ENCODE data around the gene CEBPB.
"Not testable (repeated sequence)": the region's sequence is repeated elsewhere in the genome, so short reads cannot be mapped to it uniquely, and the experiment has no call there.

CEBPB gene

GRCh38 chr20:50190251-50191064 lies at the start of gene CEBPB:
CEBPB (plus strand) TSS chr20:50190830; CDS start chr20:50191034, 204 bp downstream.
- DNase-seq (ENCODE audit: low read depth, low spot score) = no peak

GRCh38 chr20:50141018-50141675 lies 49.5 kb upstream of the CEBPB start:
- no peak for DNase-seq (ENCODE audit: low read depth, low spot score)

DNA sequence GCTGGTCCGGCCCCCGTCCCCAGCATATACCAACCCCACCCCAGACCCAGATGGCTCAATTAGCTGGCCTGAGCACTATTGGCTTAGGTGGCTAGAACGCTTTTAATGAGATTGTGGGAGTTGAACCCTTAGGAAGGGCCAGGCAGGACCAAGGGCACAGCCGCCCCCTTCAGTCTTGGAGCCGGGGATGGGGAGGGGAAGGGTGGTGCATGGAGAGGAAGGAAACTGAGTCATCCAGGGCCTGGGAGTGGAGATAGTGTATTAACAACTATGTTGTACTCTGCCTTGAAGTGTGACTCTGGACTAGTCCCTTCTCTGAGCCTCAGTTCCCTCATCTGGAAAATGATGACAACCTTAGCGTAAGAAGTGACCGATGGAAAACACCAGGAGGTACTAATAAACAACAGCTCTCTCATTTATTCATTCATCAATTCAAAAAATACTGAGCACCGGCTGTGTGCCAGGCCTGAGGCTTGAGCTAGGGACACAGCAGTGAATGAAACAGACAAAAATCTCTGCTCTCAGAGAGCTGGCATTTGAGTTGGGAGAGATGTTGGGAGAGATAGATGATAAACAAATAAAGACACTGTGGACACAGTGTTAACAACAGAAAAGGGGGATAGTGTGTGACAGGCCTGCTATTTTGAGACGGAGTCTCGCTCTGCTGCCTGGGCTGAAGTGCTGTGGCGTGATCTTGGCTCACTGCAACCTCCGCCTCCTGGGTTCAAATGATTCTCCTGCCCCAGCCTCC lies 48.6 kb upstream of the CEBPB start:
- no peak for DNase-seq (ENCODE audit: low read depth, low spot score)

GRCh38 chr20:50142812-50143211 lies 47.8 kb upstream of the CEBPB start:
- DNase-seq (ENCODE audit: low read depth, low spot score) = no peak

- peak; percentile 49 for DNase-seq (ENCODE audit: low read depth, low spot score)
These were observed 46.3 kb upstream of the CEBPB start for GRCh38 chr20:50144362-50144761.

DNA sequence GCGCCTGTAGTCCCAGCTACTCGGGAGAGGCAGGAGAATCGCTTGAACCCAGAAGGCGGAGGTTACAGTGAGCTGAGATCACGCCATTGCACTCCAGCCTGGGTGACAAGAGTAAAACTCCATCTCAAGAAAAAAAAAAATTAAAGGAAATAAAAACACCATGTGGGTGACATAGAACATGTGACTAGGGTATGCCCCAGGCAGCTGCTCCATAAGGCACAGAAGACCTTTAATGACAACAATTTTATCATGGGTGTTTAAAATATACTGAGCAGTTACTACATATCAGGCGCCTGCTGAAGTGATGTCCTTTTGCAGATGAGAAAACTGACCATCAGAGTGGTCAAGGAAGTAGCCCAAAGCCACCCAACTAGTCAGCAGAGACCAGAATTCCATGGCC lies 45.1 kb upstream of the CEBPB start:
- no peak for DNase-seq (ENCODE audit: low read depth, low spot score)

DNA sequence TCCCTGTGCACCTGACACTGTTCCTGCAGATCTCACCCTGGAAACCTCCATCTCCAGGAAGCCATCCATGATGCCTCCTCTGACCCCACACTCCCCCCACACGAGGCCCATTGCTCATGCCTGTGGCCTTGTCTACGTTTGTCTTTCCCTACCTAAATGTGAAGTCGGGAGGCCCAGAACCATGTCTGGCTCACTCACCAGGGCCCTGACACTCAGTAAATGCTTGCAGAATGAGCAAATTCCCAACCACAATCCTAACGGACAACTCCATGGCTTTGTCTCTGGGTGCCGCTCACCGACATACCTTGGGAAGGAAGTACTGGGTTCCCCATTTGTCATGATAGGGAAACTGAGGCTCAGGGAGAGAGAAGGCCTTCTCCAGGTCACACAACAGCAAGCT lies 44.4 kb upstream of the CEBPB start:
- DNase-seq (ENCODE audit: low read depth, low spot score) = no peak

DNA sequence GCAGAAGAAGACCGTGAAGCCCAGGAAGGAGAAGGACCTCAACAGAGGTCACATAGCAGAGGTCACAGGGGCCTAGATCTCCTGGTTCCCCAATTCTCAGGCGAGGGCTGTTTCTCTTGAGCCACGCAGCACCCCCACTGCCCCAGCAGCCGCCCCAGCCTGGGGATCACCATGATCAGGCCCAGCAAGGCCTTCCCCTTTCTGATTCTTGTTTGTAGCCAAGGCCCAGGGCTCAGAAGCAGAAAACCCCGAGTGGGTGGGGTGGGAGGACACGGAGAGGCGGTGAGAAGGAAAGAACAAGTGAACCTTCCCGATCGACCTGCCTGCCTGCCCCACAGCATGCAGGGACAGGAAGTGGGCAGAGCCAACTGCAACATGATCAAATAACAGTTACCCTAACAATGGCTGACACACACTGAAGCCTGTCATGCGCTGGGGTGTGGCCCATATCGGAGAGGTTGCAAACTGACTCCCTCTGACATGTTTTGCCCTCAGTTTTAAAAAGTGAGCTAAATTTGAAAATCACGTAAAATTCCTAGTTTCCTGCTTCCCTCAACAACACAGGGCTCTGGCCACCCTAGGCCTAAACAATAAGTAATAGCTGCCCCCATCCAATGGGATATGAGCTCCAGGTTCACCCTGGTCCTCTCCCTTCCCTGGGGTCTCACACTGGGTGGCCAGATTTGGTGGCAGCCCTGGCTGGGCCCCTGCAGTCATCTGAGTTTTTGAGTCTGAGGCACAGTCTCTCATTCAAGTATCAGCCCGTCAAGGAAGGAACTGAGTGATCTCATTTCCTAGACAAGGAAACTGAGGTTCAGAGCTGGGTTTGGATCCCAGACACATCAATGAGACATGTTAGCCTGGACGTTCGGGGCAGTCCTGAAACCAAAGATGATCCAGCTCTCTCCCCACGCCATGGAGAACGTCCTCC lies 43.6 kb upstream of the CEBPB start:
- no peak for DNase-seq (ENCODE audit: low read depth, low spot score)

DNA sequence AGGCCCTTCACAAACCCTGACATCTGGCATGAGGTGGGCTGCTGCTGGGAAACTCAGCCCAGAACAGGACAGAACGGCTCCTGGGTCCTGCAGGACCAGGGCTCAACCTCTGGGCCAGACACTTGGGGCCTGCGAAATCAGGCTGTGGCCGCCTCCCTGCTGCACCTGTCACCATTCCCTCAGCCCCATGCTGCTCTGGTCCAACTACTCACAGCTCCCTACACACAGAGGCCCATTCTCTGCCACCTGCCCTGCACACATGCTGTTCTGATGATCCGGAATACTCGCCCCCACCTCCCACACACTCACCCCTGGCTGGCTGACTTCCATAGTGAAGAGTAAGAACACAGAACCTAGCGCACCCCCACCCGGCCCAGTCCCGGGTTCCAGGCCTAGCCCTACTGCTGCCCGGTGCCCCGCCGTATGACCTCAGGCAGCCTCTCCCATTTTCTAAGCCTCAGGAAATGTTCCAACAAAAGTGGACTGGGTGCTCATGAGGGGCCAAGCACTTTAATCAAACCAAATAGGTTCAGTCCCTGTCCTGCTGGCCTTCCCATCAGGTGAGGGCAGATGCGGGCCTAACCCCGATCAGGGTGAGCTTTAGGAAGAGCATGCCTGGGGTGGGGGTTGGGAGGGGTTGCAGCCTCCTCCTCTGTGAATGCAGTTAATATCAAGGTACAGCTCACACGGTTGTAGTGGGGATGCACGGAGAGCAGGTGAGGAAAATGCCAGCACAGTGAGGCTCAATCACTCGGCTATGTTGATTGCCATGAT lies 41.0 kb upstream of the CEBPB start:
- DNase-seq (ENCODE audit: low read depth, low spot score) = no peak

- no peak for DNase-seq (ENCODE audit: low read depth, low spot score)
These were observed 39.4 kb upstream of the CEBPB start for GRCh38 chr20:50151034-50151743.

- no peak for DNase-seq (ENCODE audit: low read depth, low spot score)
These were observed 38.1 kb upstream of the CEBPB start for GRCh38 chr20:50152394-50153152.

- DNase-seq (ENCODE audit: low read depth, low spot score) = no peak
These were observed 37.5 kb upstream of the CEBPB start for GRCh38 chr20:50153153-50153499.

DNA sequence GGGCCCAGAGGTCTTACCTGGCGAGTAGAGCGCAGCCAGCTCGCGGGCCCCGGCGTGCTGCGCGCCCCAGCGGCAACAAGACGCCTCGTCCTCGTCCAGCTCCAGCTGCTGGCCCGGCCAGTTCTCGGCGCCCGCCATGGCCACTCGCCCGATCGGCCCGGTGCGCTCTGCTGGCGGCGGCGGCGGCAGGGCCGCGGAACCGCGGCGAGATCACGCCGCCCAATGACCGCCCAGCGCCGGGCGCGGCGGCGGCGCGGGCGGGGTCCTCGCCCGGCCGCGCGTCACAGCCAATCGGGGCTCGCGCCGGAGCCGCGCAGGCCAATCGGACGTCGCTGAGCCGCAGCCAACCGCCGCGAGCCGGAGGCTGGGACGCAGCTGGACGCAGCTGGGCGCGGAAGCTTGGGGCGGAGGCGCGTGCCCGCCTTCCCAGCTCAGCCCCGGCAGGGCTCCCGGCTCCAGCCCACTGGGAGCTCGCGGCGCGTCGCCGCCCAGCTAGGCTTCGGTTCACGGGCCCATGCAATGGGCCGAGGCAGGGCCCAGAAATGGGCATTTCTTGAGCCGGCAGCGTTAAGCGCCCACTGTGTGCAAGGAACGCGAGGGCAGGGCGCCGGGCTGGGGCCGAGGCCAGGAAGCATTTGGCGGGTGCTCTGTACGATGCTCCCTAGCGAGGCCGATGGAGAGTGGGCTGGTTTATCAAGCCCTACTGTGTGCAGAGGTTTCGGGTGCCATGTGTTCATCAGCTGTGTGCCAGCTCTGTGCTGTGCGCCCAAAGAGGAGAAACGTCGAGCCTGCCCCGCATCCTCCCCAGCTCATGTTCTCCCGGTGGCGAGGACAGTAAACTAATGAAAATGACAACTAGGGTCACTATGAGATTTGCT lies 36.9 kb upstream of the CEBPB start, which contains the start of gene PEDS1:
PEDS1 (minus strand) TSS at position 224 of the 878 bp plus-strand sequence; CDS start at position 138, 86 bp downstream.
- DNase-seq (ENCODE audit: low read depth, low spot score) = peak; percentile 68

DNA sequence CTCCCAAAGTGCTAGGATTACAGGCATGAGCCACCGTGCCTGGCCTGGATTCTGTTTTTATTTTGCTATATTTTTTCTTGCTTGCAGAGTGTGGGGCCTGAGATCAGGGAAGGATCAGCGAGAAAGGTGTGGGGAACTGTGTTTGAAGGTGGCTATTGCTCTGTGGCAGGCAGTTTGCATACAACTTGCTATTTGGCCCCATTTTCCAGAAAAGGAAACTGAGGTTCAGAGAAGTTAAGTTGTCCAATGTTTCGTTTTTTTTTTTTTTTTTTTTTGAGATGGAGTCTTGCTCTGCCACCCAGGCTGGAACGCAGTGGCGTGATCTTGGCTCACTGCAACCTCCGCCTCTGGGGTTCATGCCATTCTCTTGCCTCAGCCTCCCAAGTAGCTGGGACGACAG lies 29.1 kb upstream of the CEBPB start:
- not testable (repeated sequence) for DNase-seq (ENCODE audit: low read depth, low spot score)

DNA sequence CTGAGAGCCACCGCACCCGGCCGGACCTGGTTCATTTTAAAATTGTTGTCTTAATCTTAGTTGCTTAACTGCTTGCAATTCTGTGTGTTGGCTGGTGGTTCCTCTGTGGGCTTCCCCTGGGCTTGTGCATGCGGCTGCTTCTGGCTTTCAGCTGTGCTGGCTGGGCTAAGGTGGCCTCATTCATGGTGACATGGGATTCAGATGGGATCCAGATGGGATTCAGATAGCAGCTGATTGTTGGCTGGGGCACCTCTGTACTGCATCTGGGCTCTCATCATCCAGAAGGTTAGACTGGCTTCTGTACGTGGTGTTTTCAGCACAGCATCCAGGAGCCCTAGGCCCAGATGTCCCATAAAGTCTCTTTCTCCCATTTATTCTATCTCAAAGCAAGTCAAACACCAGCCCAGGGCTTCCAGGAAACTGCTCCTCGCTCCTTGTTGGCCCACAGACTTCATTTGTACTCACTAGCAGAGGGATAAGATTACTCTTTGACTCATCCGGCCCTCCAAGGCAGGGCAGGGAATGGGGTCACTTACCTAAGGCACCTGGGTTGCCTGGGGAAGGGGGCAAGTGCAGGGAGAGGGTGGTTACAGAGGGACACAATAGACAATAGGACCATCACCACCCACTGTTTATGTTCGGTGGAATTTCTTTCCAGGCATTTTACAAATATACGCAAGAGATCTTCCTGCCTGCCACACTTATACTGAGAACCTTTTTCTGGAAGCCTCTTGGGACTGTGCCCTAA lies 26.9 kb upstream of the CEBPB start:
- DNase-seq (ENCODE audit: low read depth, low spot score) = no peak

- DNase-seq (ENCODE audit: low read depth, low spot score) = peak; percentile 100
These were observed 24.7 kb upstream of the CEBPB start for GRCh38 chr20:50165684-50166554.
